CD14-positive monocyte (primary cell): Measurements from ENCODE around the gene ZNF771. TPM values are rescaled to one million over a fixed set of nuclear protein-coding genes. Genes with fewer than 3 reads are reported as not detected.

Source experiments
- DNase-seq, 3 donors: peaks; one replicate each; pipeline ENCODE4 v3.0.0-alpha.2; 2011 to 2022
- H2AFZ ChIP-seq: 2 replicates; pipeline ENCODE4 v1.6.0; 2012; ENCODE audit warnings: mild to moderate bottlenecking, low read depth, low read length, inconsistent platforms; ENCODE audit not compliant: insufficient read depth, poor library complexity, severe bottlenecking
- H3K27ac ChIP-seq, 2 donors: 1 replicate in 1 of 2; 2 replicates in 1 of 2; pipeline ENCODE4 v1.5.1; 2012 to 2013; ENCODE audit warnings: low read length in 2 of 2, control low read depth in 1 of 2, inconsistent platforms in 1 of 2, low read depth in 1 of 2, mild to moderate bottlenecking in 1 of 2
- H3K27me3 ChIP-seq, 2 donors: one replicate each; pipeline versions ENCODE4 v1.6.0 to v1.6.1; 2011 to 2013; ENCODE audit warnings: low read length in 2 of 2; ENCODE audit not compliant: control insufficient read depth in 2 of 2, insufficient read depth in 2 of 2
- H3K36me3 ChIP-seq, 2 donors: replicated peaks in 1 of 2; 1 replicate in 1 of 2; 2 replicates in 1 of 2; pipeline versions ENCODE4 v1.5.1 to v1.6.1; 2012 to 2013; ENCODE audit warnings: low read length in 2 of 2, control low read depth in 1 of 2, inconsistent platforms in 1 of 2, mild to moderate bottlenecking in 1 of 2; ENCODE audit not compliant: insufficient read depth in 2 of 2, control insufficient read depth in 1 of 2
- H3K4me1 ChIP-seq, 2 donors: 1 replicate in 1 of 2; 2 replicates in 1 of 2; pipeline versions ENCODE4 v1.5.1 to v1.6.1; 2012 to 2013; ENCODE audit warnings: low read length in 2 of 2, control low read depth in 1 of 2, inconsistent platforms in 1 of 2, mild to moderate bottlenecking in 1 of 2, moderate library complexity in 1 of 2; ENCODE audit not compliant: insufficient read depth in 2 of 2, control insufficient read depth in 1 of 2
- H3K4me2 ChIP-seq: replicated peaks from 2 replicates; pipeline ENCODE3; 2012; ENCODE audit warnings: low read length, moderate library complexity, mild to moderate bottlenecking; ENCODE audit not compliant: poor library complexity, severe bottlenecking; ENCODE audit errors: extremely low read depth
- H3K4me3 ChIP-seq, 3 experiments: fragments of 200-600 bp in 1 of 3; sonication (generic) in 1 of 3; replicated peaks in 1 of 3; 1 replicate in 2 of 3; 2 replicates in 1 of 3; pipeline ENCODE4 v1.5.1; 2011 to 2013; ENCODE audit warnings: low read length in 3 of 3, mild to moderate bottlenecking in 3 of 3, control low read depth in 2 of 3, low read depth in 2 of 3, inconsistent platforms in 1 of 3, moderate library complexity in 1 of 3
- H3K79me2 ChIP-seq: 2 replicates; pipeline ENCODE4 v1.6.0; 2012; ENCODE audit warnings: mild to moderate bottlenecking, control low read depth, inconsistent platforms, low read length, moderate library complexity; ENCODE audit not compliant: insufficient read depth
- H3K9ac ChIP-seq: 2 replicates; pipeline ENCODE4 v1.6.0; 2017; ENCODE audit warnings: low read length, mild to moderate bottlenecking; ENCODE audit not compliant: insufficient read depth, poor library complexity, severe bottlenecking
- H3K9me3 ChIP-seq, 2 donors: replicated peaks in 1 of 2; 1 replicate in 1 of 2; 2 replicates in 1 of 2; pipeline versions ENCODE4 v1.5.1 to v1.6.1; 2012 to 2013; ENCODE audit warnings: low read length in 2 of 2, control low read depth in 1 of 2; ENCODE audit not compliant: control insufficient read depth in 1 of 2, insufficient read depth in 1 of 2
- H4K20me1 ChIP-seq: 2 replicates; pipeline ENCODE4 v1.6.0; 2012; ENCODE audit warnings: mild to moderate bottlenecking, low read length, control low read depth, moderate library complexity; ENCODE audit not compliant: insufficient read depth
- H3K27ac Mint-ChIP-seq, 7 donors: one replicate each; pipeline ENCODE4 v1.8.0; 2020; ENCODE audit warnings: mild to moderate bottlenecking in 7 of 7, mixed read lengths in 7 of 7, moderate library complexity in 6 of 7, inconsistent platforms in 2 of 7
- H3K27me3 Mint-ChIP-seq, 3 donors: one replicate each; pipeline ENCODE4 v1.8.0; 2021 to 2022; ENCODE audit warnings: low read depth in 3 of 3, mild to moderate bottlenecking in 3 of 3, mixed read lengths in 3 of 3, moderate library complexity in 3 of 3, inconsistent platforms in 1 of 3
- H3K36me3 Mint-ChIP-seq, 2 donors: one replicate each; pipeline ENCODE4 v1.8.0; 2020; ENCODE audit warnings: mixed read lengths in 2 of 2, inconsistent platforms in 1 of 2, mild to moderate bottlenecking in 1 of 2
- H3K4me1 Mint-ChIP-seq: one replicate; pipeline ENCODE4 v1.8.0; 2020; ENCODE audit warnings: mild to moderate bottlenecking, mixed read lengths
- H3K4me3 Mint-ChIP-seq, 2 donors: one replicate each; pipeline ENCODE4 v1.8.0; 2020; ENCODE audit warnings: mild to moderate bottlenecking in 2 of 2, mixed read lengths in 2 of 2, moderate library complexity in 1 of 2
- H3K9me3 Mint-ChIP-seq, 7 donors: one replicate each; pipeline ENCODE4 v1.8.0; 2020 to 2022; ENCODE audit warnings: mixed read lengths in 7 of 7, mild to moderate bottlenecking in 6 of 7, moderate library complexity in 6 of 7, inconsistent platforms in 2 of 7
- WGBS: methylation state at CpG from one replicate; pipeline ENCODE4 v1.1.5; 2013; ENCODE audit warnings: missing lambda C conversion rate; ENCODE audit not compliant: insufficient coverage; 5-methylcytosine and 5-hydroxymethylcytosine counted together
- intact Hi-C, 2 donors: fragments of 100-400 bp; cut with micrococcal nuclease; formaldehyde crosslinking; loops; one replicate each; pipeline versions ENCODE4 v1.15.0 to v1.15.1; 2023
- polyA plus RNA-seq, 3 donors: library from polyadenylated mRNA; depleted of rRNA in 1 of 3; unstranded in 2 of 3; stranded (reverse) in 1 of 3; fragments of 300-500 nt in 2 of 3; fragments of >200 nt in 1 of 3; fragmentation: Illumina TruSeq in 2 of 3; gene quantifications; 1 replicate in 2 of 3; 2 replicates in 1 of 3; pipeline ENCODE4 v1.2.3, GENCODE V29; 2012 to 2021
- TF ChIP-seq, protein P1 (sequence below): fragments of 200-600 bp; IDR thresholded peaks from one replicate; pipeline ENCODE4 v1.8.0; 2022; ENCODE audit warnings: antibody characterized with exemption, mild to moderate bottlenecking

The ZNF771 gene
- polyA plus RNA-seq, 3 donors: 0.39 to 0.68 (median 0.51) TPM

GRCh38 chr16:30368792-30369090, 38.7 kb upstream of the ZNF771 start:
- no peaks in the 10 kb centered on the region for H3K27me3 ChIP-seq
- Mint-ChIP-seq H3K4me1 (peaks cover 43% of the 10 kb centered on the region), H3K27ac (peak overlapping the region; percentile 86 to 97 (median 94)), H3K27me3 (peaks cover 0 to 6% (median 0%) of the 10 kb centered on the region in 3 donors), H3K9me3 (peaks cover 0 to 6% (median 0%) of the 10 kb centered on the region in 7 donors), H3K36me3 (peaks cover 23 to 34% of the 10 kb centered on the region in 2 donors), H3K4me3 (peak overlapping the region; percentile 92 to 97)
- H3K27ac ChIP-seq: peak overlapping the region; percentile 68 to 86
- H3K79me2 ChIP-seq: peaks cover 63% of the 10 kb centered on the region
- peak overlapping the region; percentile 57 to 96 (median 60) for H3K4me3 ChIP-seq
- peak overlapping the region; percentile 88 for H3K9ac ChIP-seq
- peaks cover 54% of the 10 kb centered on the region for H4K20me1 ChIP-seq
- intact Hi-C loops: no loop called here
- H3K4me1 ChIP-seq: peaks cover 27 to 40% of the 10 kb centered on the region in 2 donors
- peaks cover 22 to 36% of the 10 kb centered on the region in 2 donors for H3K36me3 ChIP-seq
- DNase-seq: peak in 1 of 3 donors; percentile 51
- no peak overlapping the region for H2AFZ ChIP-seq
- peak overlapping the region; percentile 100 for H3K4me2 ChIP-seq
- WGBS: 6% methylated on average over 2 of the region's 4 CpGs
- H3K9me3 ChIP-seq: no peaks in the 10 kb centered on the region
- TF ChIP-seq, protein P1, sequence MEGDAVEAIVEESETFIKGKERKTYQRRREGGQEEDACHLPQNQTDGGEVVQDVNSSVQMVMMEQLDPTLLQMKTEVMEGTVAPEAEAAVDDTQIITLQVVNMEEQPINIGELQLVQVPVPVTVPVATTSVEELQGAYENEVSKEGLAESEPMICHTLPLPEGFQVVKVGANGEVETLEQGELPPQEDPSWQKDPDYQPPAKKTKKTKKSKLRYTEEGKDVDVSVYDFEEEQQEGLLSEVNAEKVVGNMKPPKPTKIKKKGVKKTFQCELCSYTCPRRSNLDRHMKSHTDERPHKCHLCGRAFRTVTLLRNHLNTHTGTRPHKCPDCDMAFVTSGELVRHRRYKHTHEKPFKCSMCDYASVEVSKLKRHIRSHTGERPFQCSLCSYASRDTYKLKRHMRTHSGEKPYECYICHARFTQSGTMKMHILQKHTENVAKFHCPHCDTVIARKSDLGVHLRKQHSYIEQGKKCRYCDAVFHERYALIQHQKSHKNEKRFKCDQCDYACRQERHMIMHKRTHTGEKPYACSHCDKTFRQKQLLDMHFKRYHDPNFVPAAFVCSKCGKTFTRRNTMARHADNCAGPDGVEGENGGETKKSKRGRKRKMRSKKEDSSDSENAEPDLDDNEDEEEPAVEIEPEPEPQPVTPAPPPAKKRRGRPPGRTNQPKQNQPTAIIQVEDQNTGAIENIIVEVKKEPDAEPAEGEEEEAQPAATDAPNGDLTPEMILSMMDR: no peak

DNA sequence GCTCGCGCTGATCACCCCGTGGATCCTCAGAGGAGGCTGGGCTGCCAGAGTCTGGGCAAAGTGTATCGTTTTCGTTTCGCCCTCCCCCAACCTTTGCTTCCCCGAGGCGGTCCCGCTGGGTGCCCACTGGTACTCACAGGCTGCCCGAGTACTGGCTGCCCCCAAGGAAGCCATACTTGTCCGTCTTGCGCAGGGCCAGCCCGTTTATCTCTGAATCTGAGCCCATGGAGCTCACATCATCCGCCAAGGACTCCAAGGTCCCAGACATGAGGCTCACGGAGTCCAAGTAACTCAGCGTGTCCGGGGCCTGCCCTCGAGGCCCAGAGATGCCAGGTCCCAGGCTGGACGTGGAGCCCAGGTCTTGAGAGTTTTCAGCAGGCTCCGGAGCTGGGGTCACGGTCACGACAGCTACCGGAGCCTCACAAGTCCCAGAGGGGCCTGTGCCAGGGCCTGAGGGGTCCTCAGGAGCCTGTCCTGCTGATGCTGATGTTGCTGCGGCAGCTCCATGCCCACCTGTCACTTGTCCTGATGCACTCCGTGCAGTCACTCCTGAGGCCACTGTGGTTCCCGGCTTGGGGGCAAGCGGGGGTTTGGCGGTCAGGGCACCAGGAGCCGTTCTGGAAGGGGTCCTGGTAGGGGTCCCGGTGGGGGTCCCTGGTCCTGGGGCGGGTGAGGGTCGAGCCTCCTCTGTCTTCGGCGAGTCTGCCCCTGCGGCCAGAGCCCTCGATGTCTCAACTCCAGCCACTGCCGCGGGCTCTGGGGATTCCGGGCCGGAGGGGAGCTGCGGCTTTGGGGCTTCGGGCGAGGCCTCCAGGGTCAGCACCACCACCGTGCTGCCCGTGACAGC, 38.1 kb upstream of the ZNF771 start:
- Mint-ChIP-seq H3K4me3 (peak overlapping the region; percentile 92 to 97), H3K4me1 (peaks cover 43% of the 10 kb centered on the region), H3K27me3 (peaks cover 0 to 6% (median 0%) of the 10 kb centered on the region in 3 donors), H3K27ac (peak overlapping the region; percentile 86 to 97 (median 94)), H3K9me3 (peaks cover 0 to 6% (median 0%) of the 10 kb centered on the region in 7 donors), H3K36me3 (peaks cover 20 to 28% of the 10 kb centered on the region in 2 donors)
- DNase-seq: peak in 1 of 3 donors; percentile 38
- H3K36me3 ChIP-seq: peaks cover 22 to 30% of the 10 kb centered on the region in 2 donors
- peak overlapping the region; percentile 88 for H3K9ac ChIP-seq
- peaks cover 58% of the 10 kb centered on the region for H3K79me2 ChIP-seq
- peak overlapping the region; percentile 68 to 86 for H3K27ac ChIP-seq
- TF ChIP-seq, protein P1: no peak
- WGBS: 1% methylated on average over 36 of the region's 45 CpGs
- intact Hi-C loops: no loop called here
- H3K4me2 ChIP-seq: peak overlapping the region; percentile 100
- H3K9me3 ChIP-seq: no peaks in the 10 kb centered on the region
- H3K27me3 ChIP-seq: no peaks in the 10 kb centered on the region
- peaks cover 27 to 40% of the 10 kb centered on the region in 2 donors for H3K4me1 ChIP-seq
- peak overlapping the region; percentile 57 to 96 (median 60) for H3K4me3 ChIP-seq
- H2AFZ ChIP-seq: no peak overlapping the region
- peaks cover 48% of the 10 kb centered on the region for H4K20me1 ChIP-seq
